ENCODE data around the gene ACSM4. TPM values are rescaled to one million over a fixed set of nuclear protein-coding genes. Genes with fewer than 3 reads are reported as not detected.

ACSM4 gene
- total and polyA plus RNA-seq, 2 of the 8 experiments (the other 6 are each of a cell fraction or from before 2014, with no cell fraction given): not detected

GRCh38 chr12:7295529-7295928, 8.3 kb upstream of the ACSM4 start (continued):
- no peak for TF ChIP-seq RAD21 (IDR thresholded peaks at IDR 0.05 in 1 of 2, conservative IDR thresholded peaks at IDR 0.05 in 1 of 2; ENCODE audit: low read depth in 2 of 2, low read length in 2 of 2)

All from H1 (cell line).